Measurements from ENCODE around the gene TBCB. TPM values are rescaled to one million over a fixed set of nuclear protein-coding genes. Genes with fewer than 3 reads are reported as not detected.
A peak's percentile ranks its signal among the peaks of the same experiment; 100 is the strongest.

Gene TBCB
- total and polyA plus RNA-seq, 2 experiments from 2014 or later = 177 to 268 TPM

GRCh38 chr19:36144624-36145023 is 29.4 kb downstream of the TBCB start:
- TF ChIP-seq, protein P1, sequence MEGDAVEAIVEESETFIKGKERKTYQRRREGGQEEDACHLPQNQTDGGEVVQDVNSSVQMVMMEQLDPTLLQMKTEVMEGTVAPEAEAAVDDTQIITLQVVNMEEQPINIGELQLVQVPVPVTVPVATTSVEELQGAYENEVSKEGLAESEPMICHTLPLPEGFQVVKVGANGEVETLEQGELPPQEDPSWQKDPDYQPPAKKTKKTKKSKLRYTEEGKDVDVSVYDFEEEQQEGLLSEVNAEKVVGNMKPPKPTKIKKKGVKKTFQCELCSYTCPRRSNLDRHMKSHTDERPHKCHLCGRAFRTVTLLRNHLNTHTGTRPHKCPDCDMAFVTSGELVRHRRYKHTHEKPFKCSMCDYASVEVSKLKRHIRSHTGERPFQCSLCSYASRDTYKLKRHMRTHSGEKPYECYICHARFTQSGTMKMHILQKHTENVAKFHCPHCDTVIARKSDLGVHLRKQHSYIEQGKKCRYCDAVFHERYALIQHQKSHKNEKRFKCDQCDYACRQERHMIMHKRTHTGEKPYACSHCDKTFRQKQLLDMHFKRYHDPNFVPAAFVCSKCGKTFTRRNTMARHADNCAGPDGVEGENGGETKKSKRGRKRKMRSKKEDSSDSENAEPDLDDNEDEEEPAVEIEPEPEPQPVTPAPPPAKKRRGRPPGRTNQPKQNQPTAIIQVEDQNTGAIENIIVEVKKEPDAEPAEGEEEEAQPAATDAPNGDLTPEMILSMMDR (IDR thresholded peaks at IDR 0.05; ENCODE audit: low read depth, low read length) = no peak
- no peak overlapping the region for H3K27ac ChIP-seq
- DNase-seq (ENCODE audit: low read depth in 1 of 2, low spot score in 1 of 2) = no peak
- H3K4me1 ChIP-seq (ENCODE audit: low read depth) = no peaks in the 10 kb centered on the region
- peaks cover 44% of the 10 kb centered on the region for H3K36me3 ChIP-seq
- H3K27me3 ChIP-seq = no peaks in the 10 kb centered on the region
- H3K9me3 ChIP-seq (ENCODE audit: low read depth) = no peaks in the 10 kb centered on the region
- no peak overlapping the region for H3K4me3 ChIP-seq

GRCh38 chr19:36149673-36150406 is 34.6 kb downstream of the TBCB start:
- TF ChIP-seq, protein P1 (IDR thresholded peaks at IDR 0.05; ENCODE audit: low read depth, low read length) = no peak
- Histone ChIP-seq H3K4me1 (ENCODE audit: low read depth) (no peaks in the 10 kb centered on the region), H3K9me3 (ENCODE audit: low read depth) (no peaks in the 10 kb centered on the region), H3K36me3 (peaks cover 31% of the 10 kb centered on the region), H3K27ac (no peak overlapping the region), H3K27me3 (no peaks in the 10 kb centered on the region), H3K4me3 (no peak overlapping the region)
- no peak for DNase-seq (ENCODE audit: low read depth in 1 of 2, low spot score in 1 of 2)

DNA sequence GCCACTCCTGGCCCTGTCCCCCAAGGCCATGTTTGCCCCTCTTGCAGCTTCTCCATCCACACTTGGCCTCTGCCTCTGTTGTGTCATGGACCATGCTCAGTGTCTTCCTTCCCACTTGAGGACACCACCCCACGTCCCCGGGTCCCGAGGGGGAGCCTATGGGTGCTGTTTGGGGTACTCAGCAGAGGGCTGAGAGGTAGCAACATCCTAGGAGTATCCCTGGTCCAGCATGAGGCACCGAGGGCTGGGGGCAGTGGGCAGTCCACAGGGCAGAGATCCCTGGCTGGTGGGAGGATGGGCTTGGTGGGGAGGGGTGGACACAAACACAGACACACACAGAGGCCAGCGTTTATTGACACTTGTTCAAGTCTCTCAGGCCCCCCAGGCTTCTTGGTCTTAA is 35.3 kb downstream of the TBCB start:
- Histone ChIP-seq H3K36me3 (peaks cover 26% of the 10 kb centered on the region), H3K4me3 (no peak overlapping the region), H3K9me3 (ENCODE audit: low read depth) (no peaks in the 10 kb centered on the region), H3K27ac (no peak overlapping the region), H3K4me1 (ENCODE audit: low read depth) (no peaks in the 10 kb centered on the region), H3K27me3 (no peaks in the 10 kb centered on the region)
- TF ChIP-seq, protein P1 (IDR thresholded peaks at IDR 0.05; ENCODE audit: low read depth, low read length) = no peak
- DNase-seq (ENCODE audit: low read depth in 1 of 2, low spot score in 1 of 2) = no peak

- DNase-seq (ENCODE audit: low read depth in 1 of 2, low spot score in 1 of 2) = peak in 1 of 2 donors; percentile 18
Measured at GRCh38 chr19:36151144-36152018, 36.1 kb downstream of the TBCB start.

DNA sequence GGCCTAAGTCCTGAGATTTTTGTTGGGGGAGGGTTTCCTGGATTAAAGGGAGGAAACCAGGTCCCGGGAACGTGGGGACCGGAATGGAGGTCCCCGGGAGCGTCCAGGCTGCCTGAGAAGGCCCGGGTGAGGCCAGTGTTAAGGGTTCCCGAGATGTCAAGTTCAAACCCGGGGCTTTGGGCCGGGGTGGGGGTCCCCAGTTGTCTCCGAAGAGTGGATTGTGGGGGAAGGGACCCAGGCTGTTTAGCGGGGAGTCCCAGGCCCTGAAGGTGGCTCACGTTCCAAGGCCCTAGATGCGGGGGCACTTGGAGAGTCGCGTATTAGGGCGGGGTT is 36.7 kb downstream of the TBCB start:
- Histone ChIP-seq H3K4me3 (no peak overlapping the region), H3K36me3 (peaks cover 16% of the 10 kb centered on the region), H3K27ac (no peak overlapping the region), H3K9me3 (ENCODE audit: low read depth) (no peaks in the 10 kb centered on the region), H3K4me1 (ENCODE audit: low read depth) (no peaks in the 10 kb centered on the region), H3K27me3 (no peaks in the 10 kb centered on the region)
- peak in 1 of 2 donors; percentile 10 for DNase-seq (ENCODE audit: low read depth in 1 of 2, low spot score in 1 of 2)
- TF ChIP-seq, protein P1 (IDR thresholded peaks at IDR 0.05; ENCODE audit: low read depth, low read length) = no peak

More at GRCh38 chr19:36151144-36152018, 36.1 kb downstream of the TBCB start:
- no peaks in the 10 kb centered on the region for H3K27me3 ChIP-seq
- no peaks in the 10 kb centered on the region for H3K4me1 ChIP-seq (ENCODE audit: low read depth)
- TF ChIP-seq, protein P1 (IDR thresholded peaks at IDR 0.05; ENCODE audit: low read depth, low read length) = no peak
- H3K27ac ChIP-seq = no peak overlapping the region
- H3K4me3 ChIP-seq = no peak overlapping the region
- no peaks in the 10 kb centered on the region for H3K9me3 ChIP-seq (ENCODE audit: low read depth)
- H3K36me3 ChIP-seq = peaks cover 18% of the 10 kb centered on the region

Measured in cardiac muscle cell (in vitro differentiated cells and primary cell).